ENCODE results near the gene ACSF3.
"Not testable (repeated sequence)": the region's sequence is repeated elsewhere in the genome, so short reads cannot be mapped to it uniquely, and the experiment has no call there.

GRCh38 chr16:89074072-89074674 lies 19.5 kb upstream of the ACSF3 start:
- not testable (repeated sequence) for TF ChIP-seq FOS (IDR thresholded peaks at IDR 0.05; ENCODE audit: low read depth, low read length); POLR2A (IDR thresholded peaks at IDR 0.05; ENCODE audit: low read depth, low read length); CTCF (conservative IDR thresholded peaks at IDR 0.05; ENCODE audit: low read depth, low read length); SMC3 (IDR thresholded peaks at IDR 0.05; ENCODE audit: low read depth, low read length); ELK1 (IDR thresholded peaks at IDR 0.05; ENCODE audit: borderline replicate concordance, low read depth, low read length); RFX5 (IDR thresholded peaks at IDR 0.05; ENCODE audit: low read depth, low read length); CEBPB (IDR thresholded peaks at IDR 0.05; ENCODE audit: low read depth, low read length); USF2 (IDR thresholded peaks at IDR 0.05; ENCODE audit: low read depth, low read length); MAFK (IDR thresholded peaks at IDR 0.05; ENCODE audit: low read depth, low read length); RAD21 (IDR thresholded peaks at IDR 0.05; ENCODE audit: low read length); MAZ (IDR thresholded peaks at IDR 0.05; ENCODE audit: borderline replicate concordance, low read depth, low read length); MXI1 (IDR thresholded peaks at IDR 0.05; ENCODE audit: borderline replicate concordance, low read depth, low read length); RCOR1 (IDR thresholded peaks at IDR 0.05; ENCODE audit: insufficient replicate concordance, low read length)
